ENCODE measurements around the gene DTX3L. TPM values are rescaled to one million over a fixed set of nuclear protein-coding genes. Genes with fewer than 3 reads are reported as not detected.

The DTX3L gene
- 41.7 TPM for total RNA-seq (2013)
- polyA plus RNA-seq (10 to 100 TPM in 2 of 3 donors, 1 to 10 TPM in 1; 8.6 to 29.0 (median 17.7) TPM), polyA minus RNA-seq (16.1 and 34.1 TPM in 2 replicates), total RNA-seq (41.0 to 521 (median 69.6) reads per million in 11 experiments)

- intact Hi-C loops (cut with micrococcal nuclease), result loop anchor here in 1 of 2 donors (2.0 to 10.0 kb wide), 2 partner anchors 50 to 114 kb away; no protein-coding TSS in a partner anchor
- Mint-ChIP-seq H3K4me3 (peak within 1 kb of the TSS; percentile 89 to 99), H3K27ac (peak within 1 kb of the TSS; percentile 90 to 97 (median 93)), H3K4me1 (peaks cover 60% of the 10 kb centered on the region), H3K9me3 (no peaks in the 10 kb centered on the region), H3K27me3 (ENCODE audit: low read depth in 3 of 3) (peaks cover 0 to 2% (median 1%) of the 10 kb centered on the region in 3 donors), H3K36me3 (peaks cover 46 to 49% of the 10 kb centered on the region in 2 donors)
- peaks cover 75% of the 10 kb centered on the region for H3K79me2 ChIP-seq (ENCODE audit: insufficient read depth, low read length)
- no peak for TF ChIP-seq CTCF (IDR thresholded peaks at IDR 0.05)
- peaks cover 37 to 47% of the 10 kb centered on the region in 2 donors for H3K36me3 ChIP-seq (replicated peaks in 1 of 2; ENCODE audit: control insufficient read depth in 1 of 2, insufficient read depth in 2 of 2, low read length in 2 of 2)
- peak within 1 kb of the TSS; percentile 87 to 98 for H3K27ac ChIP-seq (ENCODE audit: low read depth in 1 of 2, low read length in 2 of 2)
- H3K4me3 ChIP-seq (replicated peaks in 1 of 3; ENCODE audit: low read depth in 2 of 3, low read length in 3 of 3), result peak within 1 kb of the TSS; percentile 98 to 99 (median 98)
- H3K9ac ChIP-seq (ENCODE audit: insufficient read depth, low read length, poor library complexity, severe bottlenecking), result peak within 1 kb of the TSS; percentile 95
- H3K9me3 ChIP-seq (replicated peaks in 1 of 2; ENCODE audit: control insufficient read depth in 1 of 2, insufficient read depth in 1 of 2, low read length in 2 of 2), result no peaks in the 10 kb centered on the region
- peak; percentile 78 to 82 (median 79) for DNase-seq
- peak within 1 kb of the TSS; percentile 100 for H2AFZ ChIP-seq (ENCODE audit: insufficient read depth, low read depth, low read length, poor library complexity, severe bottlenecking)
- peak within 1 kb of the TSS; percentile 98 for H3K4me2 ChIP-seq (replicated peaks; ENCODE audit: extremely low read depth, low read length, poor library complexity, severe bottlenecking)
- 0% methylated on average over 52 of the region's 56 CpGs for WGBS (ENCODE audit: insufficient coverage)
- peaks cover 22% of the 10 kb centered on the region for H4K20me1 ChIP-seq (ENCODE audit: insufficient read depth, low read length)
- no peaks in the 10 kb centered on the region for H3K27me3 ChIP-seq (ENCODE audit: control insufficient read depth in 2 of 2, insufficient read depth in 2 of 2, low read length in 2 of 2)
- peaks cover 20 to 24% of the 10 kb centered on the region in 2 donors for H3K4me1 ChIP-seq (ENCODE audit: control insufficient read depth in 1 of 2, insufficient read depth in 2 of 2, low read length in 2 of 2)
These were observed at the start of gene DTX3L, which contains the start of gene PARP9 for GRCh38 chr3:122564155-122564912. TSS of gene DTX3L (plus strand) at chr3:122564338. CDS start at chr3:122564427, 89 bp downstream. TSS of gene PARP9 (minus strand) at chr3:122564300. CDS start at chr3:122559620, 4,680 bp downstream.

- H3K4me2 ChIP-seq (replicated peaks; ENCODE audit: extremely low read depth, low read length, poor library complexity, severe bottlenecking), result peak overlapping the region; percentile 83
- H2AFZ ChIP-seq (ENCODE audit: insufficient read depth, low read depth, low read length, poor library complexity, severe bottlenecking), result peak overlapping the region; percentile 88
- Mint-ChIP-seq H3K36me3 (peaks cover 0 to 4% of the 10 kb centered on the region in 2 donors), H3K27me3 (ENCODE audit: low read depth in 3 of 3) (peaks cover 0 to 3% (median 2%) of the 10 kb centered on the region in 3 donors), H3K4me1 (peaks cover 36% of the 10 kb centered on the region), H3K9me3 (peaks cover 0 to 2% (median under 1%) of the 10 kb centered on the region in 7 donors), H3K4me3 (peak overlapping the region; percentile 81 to 90), H3K27ac (peak overlapping the region; percentile 85 to 93 (median 91))
- intact Hi-C loops (cut with micrococcal nuclease), result loop anchor here in 1 of 2 donors (10.0 kb wide), 2 partner anchors 50 to 100 kb away; partner anchors contain the start of gene WDR5B
- no peak for DNase-seq
- H3K9me3 ChIP-seq (replicated peaks in 1 of 2; ENCODE audit: control insufficient read depth in 1 of 2, insufficient read depth in 1 of 2, low read length in 2 of 2), result no peaks in the 10 kb centered on the region
- H4K20me1 ChIP-seq (ENCODE audit: insufficient read depth, low read length), result peaks cover 38% of the 10 kb centered on the region
- peak overlapping the region; percentile 56 to 93 (median 89) for H3K4me3 ChIP-seq (replicated peaks in 1 of 3; ENCODE audit: low read depth in 2 of 3, low read length in 3 of 3)
- H3K36me3 ChIP-seq (replicated peaks in 1 of 2; ENCODE audit: control insufficient read depth in 1 of 2, insufficient read depth in 2 of 2, low read length in 2 of 2), result no peaks in the 10 kb centered on the region
- no peaks in the 10 kb centered on the region for H3K27me3 ChIP-seq (ENCODE audit: control insufficient read depth in 2 of 2, insufficient read depth in 2 of 2, low read length in 2 of 2)
- peaks cover 37% of the 10 kb centered on the region for H3K79me2 ChIP-seq (ENCODE audit: insufficient read depth, low read length)
- peak overlapping the region; percentile 89 to 92 for H3K27ac ChIP-seq (ENCODE audit: low read depth in 1 of 2, low read length in 2 of 2)
- 18% methylated on average over 11 of the region's 19 CpGs for WGBS (ENCODE audit: insufficient coverage)
- H3K4me1 ChIP-seq (ENCODE audit: control insufficient read depth in 1 of 2, insufficient read depth in 2 of 2, low read length in 2 of 2), result peaks cover 17 to 28% of the 10 kb centered on the region in 2 donors
- H3K9ac ChIP-seq (ENCODE audit: insufficient read depth, low read length, poor library complexity, severe bottlenecking), result peak overlapping the region; percentile 95
- TF ChIP-seq CTCF (IDR thresholded peaks at IDR 0.05), result no peak
These were observed 49.1 kb upstream of the DTX3L start for GRCh38 chr3:122515020-122515468.
